Activated CD8-positive, alpha-beta memory T cell treated with anti-CD3 and anti-CD28 coated beads, Interleukin-2, amount 50 U/mL, for 24 hours (primary cell): ENCODE results near the gene NDUFA11.
A peak's percentile ranks its signal among the peaks of the same experiment; 100 is the strongest.

Experiments used
- DNase-seq: peaks from one replicate; pipeline ENCODE4 v3.0.0-alpha.2; 2020; ENCODE audit errors: extremely low read depth

The NDUFA11 gene

DNA sequence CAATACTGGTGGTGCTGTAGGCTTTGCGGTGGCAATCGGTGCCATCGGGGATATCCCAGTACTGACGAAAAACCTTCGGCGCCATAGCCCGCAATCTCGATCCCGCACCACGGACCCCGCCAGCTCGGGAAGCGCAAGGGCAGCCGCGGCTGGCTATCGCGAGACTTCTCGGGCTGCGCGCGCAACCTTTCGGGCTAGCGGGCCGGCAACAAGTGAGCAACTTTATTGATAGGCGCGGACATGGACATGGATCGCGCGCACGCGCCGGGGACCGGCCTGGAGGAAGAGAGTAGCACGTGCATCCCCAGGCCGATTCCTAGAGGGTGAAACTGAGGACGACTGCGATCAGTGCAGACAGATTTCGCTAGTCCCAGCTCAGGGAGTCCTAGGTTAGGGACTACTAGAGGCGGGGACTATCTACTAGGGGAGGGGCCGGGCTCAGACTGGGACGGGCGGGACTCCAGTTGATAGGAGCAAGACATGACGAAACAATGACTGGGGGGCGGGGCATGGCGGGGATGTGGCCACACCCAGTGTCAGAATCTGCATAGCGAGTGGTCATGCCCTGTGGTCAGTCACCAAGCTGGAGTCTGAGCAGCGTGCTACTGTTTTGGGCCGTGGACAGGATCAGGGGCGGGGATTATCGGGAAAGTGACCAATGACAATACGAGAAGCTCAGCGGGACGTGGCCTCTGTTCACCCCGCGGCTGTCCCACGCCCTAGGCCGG lies at the start of gene NDUFA11:
Gene NDUFA11 (minus strand): TSS at position 167 of the 728 bp plus-strand sequence. CDS start 82 bp downstream, at position 85.
- DNase-seq: peak; percentile 92

DNA sequence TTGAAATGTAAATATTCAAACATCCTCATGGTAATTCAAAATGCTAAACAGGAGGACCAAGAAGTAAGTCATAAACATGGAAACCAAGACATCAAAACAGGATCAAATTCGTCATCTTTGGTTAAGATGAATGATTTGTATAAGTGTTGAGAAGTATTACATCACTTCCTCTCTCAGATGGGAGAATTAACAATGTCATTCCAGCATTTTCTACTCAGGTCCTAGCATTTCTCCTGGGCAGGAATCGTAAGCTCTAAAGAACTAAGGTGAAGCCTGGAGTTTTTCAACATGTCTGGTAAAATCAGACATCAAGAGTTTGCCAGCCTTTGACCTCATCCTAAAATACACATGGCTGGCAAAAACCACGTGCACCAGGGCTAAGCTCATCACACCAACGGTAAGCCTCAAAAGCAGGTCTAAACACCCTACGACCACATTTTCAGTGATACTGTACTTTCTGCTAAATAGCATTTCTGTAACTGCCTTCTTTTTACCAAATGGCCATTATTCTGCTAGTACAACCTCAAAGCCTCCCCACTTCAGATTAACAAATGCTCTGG lies 49.5 kb upstream of the NDUFA11 start:
- no peak for DNase-seq

DNA sequence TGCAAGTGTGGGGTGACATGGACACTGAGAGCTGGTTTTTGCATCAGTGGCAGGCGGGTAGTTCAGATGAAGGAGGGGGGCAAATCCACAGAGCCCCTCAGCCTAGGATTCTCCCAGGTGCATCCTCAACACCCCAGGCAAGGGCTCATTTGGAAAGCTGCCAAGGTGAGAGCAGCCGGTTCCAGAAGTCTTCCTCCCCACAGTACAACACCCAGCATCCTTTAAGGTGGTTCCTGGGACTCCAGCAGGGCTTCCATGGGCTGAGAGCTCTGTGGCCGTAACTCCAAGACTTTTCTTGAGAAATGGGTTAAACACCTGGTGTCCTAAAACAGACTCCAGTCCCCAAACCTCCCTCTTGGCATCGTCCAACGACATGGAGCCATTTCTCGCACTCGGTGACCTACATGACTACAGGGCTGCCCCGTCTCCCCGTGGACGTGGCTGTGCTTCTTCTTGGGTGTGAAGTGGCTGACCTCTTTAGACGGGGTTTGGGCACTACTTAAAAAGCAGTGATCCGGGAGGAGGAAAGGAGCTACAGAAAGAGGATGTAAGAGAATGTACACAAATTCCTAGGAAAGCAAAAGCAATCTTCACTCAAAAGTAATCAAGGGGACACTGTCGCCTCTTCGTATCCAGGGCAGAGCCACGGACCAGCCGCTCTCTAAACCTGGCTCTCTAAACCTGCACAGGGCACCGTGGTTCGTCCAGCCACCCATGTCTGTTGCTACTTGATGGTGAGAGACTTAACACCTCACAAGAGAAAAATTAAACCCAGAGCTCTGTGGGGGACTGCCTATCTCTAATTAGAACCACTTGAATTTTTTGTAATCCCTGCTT lies 48.8 kb upstream of the NDUFA11 start:
- DNase-seq: no peak

DNA sequence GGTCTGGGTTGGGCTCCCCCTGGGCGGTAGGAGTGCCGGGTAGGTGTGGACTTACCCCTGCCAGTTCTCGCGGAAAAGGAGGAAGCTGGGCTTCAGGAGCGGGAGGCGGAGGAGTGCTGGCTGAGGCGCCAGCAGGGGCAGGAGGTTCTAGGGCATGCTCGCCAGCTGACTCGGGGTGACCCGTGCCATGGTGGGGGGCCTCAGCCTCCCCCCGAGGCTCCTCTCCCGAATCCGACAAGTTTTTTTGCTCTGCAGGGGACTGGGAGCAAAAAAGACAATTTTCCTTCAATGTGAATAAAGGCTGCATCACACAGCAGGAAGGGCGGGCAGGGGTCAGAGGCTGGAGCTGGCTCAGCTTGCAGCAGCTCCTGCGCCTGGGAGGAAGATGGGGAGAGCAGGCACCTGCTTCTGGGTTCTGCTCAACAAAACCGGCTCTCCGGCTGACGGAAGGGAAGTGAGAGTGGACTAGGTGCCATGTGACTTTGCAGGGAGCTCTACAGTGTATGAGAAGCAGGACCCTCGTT lies 47.8 kb upstream of the NDUFA11 start:
- DNase-seq: no peak

DNA sequence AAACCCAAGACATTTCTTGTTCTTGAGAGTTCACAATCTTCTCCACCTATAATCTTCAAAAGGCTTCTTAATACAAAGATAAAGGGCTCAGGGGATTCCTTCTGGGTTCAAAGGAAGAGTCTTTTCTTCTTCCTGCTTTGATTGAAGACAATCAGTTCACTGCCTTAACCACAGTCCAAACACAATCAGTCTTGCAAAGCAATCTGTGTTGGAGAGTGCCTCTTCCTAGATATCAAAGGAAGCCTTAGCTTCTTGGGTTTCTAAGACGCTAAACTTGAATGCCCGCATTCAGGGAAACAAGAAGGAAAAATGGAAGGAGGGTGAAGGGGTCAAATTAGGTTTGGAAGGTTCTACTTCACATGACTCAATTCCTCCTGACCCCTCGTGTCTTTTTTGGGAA lies 47.2 kb upstream of the NDUFA11 start:
- DNase-seq: no peak

DNA sequence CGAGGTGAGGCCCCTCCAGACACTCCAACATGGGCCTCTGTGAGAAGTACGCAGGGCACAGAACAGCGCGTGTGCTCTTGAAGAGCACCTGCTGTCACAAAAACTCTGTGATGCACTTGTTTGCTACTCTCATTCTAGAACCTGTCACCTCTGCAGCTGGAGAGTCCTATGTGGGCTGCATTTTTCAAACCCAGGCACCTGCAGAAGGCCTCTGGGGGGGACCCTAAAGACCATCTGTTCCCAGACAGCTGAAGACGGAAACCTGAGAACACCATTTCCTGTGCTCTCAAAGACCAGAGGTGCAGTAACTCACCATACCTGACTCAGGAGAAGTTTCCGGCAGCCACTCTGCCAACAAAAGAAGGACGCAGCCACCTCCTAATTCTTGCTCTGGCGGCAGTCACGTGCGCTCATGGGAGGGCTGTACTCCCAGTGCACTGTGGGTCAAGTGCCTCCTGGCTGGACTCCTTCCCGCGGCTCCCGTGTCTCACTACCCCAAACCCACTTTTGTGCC lies 46.3 kb upstream of the NDUFA11 start:
- DNase-seq: no peak

DNA sequence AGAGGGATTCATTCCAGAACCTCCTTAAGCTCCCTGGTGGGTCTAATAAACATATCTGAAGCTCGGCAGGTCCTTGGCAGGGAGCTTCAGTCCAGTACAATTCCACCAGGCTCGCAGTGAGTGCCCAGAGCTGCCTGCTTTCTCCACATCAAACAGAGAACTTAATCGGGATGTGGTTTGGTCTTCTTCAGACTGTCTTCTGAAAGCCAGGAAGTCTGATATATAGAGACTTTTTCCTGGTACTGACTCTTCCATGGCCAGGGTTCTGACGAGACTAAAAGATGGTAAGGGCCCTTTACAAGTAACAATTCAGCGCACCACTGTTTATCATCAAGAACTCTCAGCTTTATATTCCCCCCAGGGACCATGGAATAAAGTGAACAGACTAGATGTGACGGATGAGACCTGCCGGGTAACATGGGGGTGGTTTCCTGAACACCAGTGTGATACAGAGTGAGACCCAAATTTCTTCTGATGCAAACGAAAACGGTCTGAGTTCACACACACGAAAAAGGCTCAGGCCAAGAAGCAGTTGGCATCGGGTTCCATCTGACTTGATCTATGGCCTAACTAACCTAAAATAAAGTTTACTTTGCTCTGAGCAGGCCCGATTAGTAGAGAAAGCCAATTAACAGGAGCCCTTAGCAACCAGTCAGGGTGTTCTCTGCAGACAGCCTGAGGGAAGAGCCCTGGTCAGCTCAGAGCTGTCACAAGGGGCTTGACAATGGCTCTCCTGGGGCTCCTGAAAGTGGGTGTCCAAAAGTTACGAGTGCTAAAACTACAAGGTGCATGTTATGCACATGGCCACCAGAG lies 45.4 kb upstream of the NDUFA11 start:
- DNase-seq: no peak

DNA sequence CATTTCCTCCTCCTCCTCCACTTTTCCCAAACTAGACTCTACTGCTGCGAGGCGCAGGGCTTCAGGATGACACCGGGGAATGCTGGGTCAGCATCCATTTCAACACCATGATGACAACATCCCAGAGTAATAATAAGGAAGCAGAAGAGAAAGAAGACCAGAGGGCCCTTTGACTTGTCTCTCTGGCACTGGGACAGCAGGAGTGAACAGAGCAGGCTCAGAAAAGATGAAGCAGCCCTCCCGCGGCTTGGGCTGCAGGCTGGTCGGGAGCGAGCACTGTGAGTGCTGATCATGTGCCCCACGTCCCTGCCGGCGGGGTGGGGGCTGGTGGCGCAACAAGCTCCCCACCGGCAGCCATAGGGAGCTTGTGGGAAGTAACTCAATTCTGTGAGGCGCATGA lies 43.8 kb upstream of the NDUFA11 start:
- DNase-seq: no peak

DNA sequence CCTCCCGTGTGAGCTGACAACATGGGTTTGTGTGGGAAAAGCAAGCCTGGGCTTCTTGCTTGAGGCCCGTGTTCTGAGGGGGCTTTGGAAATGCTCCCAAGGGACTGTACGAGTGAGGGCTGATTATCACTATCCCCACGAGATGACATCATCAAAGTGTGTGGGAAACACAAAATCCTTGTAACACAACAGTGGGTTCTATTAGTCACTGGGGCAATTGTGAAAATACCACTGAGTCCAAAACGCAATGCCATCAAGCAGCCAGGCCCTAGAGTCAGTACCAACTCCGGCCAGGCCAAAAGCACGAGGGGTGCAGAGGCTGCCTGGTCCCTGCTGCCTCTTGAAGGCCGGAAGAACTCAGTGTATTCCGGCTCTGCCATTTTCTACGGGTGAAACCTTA lies 40.0 kb upstream of the NDUFA11 start:
- DNase-seq: no peak

DNA sequence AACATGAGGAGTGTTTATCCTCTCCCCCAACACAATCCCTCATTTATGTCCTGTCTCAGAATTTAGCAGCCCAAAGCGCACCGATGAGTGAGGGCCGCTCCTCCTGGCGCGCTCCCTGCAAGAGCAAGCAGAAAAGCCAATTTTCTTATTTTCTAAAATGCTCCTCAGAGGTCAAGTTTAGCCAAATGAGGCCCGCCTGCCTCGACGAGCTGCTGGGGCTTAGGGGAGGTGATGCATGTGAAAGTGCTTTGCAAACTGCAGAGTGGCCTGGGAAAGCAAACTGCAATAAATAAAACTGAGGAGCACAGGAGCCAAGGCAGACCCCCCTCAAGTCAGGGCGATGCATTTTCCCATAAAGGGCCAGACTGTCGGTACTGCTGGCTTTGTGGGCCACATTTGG lies 39.5 kb upstream of the NDUFA11 start:
- no peak for DNase-seq

DNA sequence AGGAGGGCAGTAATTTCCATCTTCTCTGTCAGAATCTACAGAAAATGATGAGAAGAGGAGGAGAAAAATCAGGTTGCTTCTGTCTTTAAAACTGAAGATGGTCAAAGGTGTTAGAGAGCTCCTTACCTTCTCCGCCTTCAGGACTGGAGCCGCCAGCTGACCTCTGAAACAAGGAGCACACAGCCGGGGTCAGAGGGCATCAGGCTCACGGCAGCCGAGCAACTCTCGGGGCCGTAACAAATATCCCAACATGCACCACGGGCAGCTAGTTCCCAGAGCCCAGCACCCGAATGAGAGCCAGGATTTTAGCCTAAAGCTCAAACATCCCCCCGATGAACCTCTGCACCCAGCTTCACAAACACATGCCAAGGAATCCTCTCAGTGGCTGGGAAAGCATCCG lies 38.1 kb upstream of the NDUFA11 start:
- no peak for DNase-seq

DNA sequence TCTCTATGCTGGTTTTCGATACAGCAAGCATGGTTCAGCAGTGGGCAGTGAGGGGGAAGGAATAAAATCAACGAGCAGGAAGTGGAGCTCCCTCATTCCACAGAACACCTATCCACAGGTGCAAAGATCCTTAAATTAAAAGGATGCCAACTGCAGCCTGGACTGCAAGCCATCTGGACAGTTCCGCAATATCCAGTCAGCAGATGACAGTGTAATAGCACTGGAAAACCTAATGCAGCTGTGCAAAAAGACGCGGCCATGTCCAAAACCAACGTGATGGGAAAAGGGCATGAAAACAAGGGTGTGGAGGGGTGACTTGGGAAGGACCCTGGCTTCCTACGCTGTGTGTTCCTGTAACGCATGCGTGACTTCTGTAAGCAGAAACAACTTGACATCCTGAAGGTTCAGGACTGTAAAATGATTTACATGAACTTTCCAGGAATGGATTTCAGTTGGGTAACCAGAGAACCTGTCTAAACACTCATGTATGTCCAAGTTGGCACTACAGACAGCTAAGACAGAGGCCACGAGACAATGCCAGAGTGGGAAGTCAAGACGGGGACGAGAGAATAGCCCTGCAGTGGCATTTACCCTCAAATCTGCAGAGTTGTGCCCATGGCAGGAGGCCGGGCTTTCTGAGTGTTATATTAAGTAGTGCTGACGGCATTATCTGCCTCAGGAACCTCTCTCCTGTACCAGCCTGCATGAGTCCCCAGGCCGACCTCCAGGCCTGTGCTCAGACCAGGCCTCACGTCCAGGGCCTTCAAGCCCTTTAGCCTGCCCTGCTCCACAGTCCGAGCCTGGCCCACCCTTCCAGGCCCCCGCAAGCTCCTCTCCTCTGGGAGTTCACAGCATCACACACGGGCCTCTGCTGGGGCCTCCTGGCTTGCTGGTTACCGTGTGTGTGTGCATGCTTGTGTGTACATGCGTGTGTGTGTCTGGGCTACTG lies 36.9 kb upstream of the NDUFA11 start:
- no peak for DNase-seq

DNA sequence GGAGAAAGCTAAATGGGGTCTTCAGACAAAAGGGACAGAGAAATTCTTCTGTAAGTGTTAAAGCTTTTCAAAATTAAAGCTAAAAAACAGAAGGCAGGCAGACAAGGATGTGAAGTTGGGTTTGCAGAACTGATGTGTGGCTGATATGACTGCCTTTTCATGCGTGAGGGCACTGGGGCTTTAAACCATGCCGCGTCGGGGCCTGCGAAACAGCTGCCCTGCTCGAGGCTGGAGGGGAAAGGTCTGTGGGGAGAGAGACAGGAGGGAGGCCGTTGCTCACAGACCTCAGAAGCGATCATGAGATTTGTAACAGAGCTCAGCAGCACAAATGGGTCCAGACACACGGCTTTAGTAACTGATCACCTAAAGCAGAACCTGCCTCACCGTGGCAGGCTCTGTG lies 34.0 kb upstream of the NDUFA11 start:
- DNase-seq: no peak

DNA sequence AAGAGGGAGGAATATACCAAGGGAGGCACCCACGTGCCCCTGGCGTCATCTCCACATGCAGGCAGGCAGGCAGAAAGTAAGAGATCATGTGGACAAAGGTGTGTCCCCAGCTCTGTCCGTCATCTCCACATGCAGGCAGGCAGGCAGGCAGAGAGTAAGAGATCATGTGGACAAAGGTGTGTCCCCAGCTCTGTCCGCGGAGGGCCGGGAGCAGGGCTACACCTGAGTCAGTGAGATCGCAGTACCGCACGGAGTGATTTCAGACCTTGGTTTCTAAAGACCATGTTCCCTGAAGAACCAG lies 32.7 kb upstream of the NDUFA11 start:
- DNase-seq: no peak

DNA sequence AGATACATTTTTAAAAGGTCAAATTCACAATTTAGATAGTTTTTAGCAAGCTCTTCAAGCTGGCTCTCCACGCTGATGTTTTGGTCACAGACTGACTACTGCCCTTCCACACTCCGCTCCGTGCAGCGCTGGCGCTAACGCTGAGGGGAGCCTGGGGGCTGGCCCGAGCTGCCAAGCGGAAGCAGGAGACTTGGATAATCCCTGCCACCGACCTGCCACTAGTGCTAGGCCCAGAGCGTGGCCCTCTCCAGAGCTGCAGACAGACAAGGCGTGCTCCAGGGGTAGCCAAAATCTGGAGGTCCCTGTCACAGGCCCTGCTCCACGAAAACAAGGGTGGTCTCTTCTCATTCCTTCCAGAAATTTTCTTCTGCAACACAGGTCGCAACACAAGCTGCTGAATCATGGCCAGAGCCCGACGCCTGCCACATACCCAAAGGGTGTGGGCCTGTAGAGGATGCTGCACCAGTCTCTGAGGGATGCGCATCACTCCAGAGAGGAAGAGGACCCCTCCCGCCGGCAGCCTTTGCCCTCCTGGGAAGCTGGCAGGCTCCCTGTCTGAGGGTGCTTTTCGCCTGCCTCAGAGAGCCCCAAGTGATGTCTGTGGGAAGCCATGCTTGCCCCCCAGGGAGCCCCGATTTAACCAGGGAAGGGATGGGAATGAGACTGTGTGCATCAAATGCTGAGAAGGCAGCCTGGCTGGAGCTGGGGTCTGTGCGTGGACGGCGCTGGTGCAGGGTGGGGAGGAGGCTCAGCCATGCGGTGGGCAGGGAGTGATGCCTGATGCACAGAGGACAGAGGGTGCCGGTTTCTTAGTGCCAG lies 32.1 kb upstream of the NDUFA11 start:
- no peak for DNase-seq

DNA sequence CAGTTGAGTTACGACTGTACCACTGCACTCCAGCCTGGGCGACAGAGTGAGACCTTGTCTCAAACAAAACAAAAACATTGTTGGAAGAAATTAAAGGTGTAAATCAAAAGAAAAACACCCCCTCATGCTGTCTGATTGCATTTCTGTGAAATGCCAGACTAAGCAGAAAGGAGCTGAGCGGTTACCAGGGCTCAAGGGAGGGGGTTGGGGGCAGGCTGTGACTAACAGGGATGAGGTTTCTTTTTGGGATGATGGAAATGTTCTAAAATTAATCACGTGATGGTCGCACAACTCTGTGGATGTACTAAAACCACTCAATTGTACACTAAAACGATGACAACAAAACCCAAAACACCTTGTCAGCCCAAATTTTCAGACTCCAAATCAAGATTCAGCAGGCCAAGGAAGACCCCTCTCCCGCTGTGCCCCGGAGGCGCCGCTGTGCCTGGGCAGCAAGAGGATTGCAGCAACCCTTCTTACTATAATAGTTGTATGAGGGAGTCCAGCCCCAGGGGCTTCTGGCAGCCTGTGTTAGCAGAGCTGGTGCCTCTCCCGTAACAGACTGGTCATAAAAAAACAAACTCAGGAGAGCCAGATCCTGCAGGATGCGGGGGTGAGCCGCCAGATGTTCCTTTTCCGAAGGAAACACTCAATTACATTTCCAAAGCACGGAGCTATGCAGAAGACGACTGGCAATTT lies 31.3 kb upstream of the NDUFA11 start:
- no peak for DNase-seq

DNA sequence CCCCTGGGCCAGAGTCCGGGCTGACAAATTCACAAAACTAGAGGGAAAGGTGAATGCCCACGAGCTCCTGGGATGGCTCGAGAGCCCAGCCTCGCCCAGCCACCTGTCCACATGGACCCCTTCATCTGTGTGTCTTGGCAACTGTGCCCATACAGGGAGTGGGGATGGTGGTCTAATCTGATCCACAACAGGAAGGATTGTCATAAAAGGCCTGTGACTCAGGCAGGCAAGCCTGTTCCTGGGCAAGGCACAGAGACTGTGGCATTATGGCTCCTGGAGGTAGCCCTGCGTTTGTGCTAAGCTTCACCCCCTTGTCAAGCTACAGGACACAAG lies 30.4 kb upstream of the NDUFA11 start:
- no peak for DNase-seq

DNA sequence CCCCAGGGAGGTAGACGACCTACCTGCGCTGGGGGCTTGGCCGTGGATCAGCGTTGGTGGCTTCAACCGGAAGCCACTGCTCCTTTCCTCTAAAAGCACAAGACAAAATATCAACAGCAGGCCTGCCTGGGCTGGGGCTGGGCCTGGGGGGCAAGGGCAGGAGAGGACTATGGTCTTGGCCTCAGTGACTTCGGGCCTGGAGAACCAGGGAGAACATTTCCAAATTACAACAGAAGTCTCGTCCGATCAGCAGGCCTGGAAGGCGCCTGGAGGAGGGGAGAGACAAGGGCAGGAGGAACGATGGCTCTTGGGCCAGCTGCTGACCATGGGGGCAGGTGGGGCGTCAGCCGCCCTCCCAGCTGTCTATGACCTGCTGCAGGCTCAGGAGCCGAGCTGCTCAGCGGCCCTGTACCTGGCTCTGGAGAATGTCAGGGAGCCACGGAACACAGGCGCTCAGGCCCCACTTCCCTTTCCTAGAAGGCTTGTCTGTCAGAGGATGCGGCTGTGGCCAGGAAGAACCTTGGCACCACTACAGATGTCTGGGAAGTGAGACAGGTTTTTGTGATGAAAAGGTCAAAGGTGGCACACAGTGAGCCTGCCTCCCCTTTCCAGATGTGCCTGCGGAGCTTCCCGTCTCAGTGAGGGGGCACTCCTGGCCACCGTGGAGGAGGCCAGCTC lies 29.9 kb upstream of the NDUFA11 start:
- no peak for DNase-seq
